HCT116 (cell line): ENCODE results near the gene DDX28. TPM values are rescaled to one million over a fixed set of nuclear protein-coding genes. Genes with fewer than 3 reads are reported as not detected.

Source experiments
- ATAC-seq: fragments of 200-7000 bp; cut with Tn5 transposase; 2 replicates; pipeline ENCODE4 v1.9.1; 2020; ENCODE audit warnings: mild to moderate bottlenecking, moderate library complexity
- BruUV-seq: library from RNA; stranded (reverse); fragments of 400-500 nt; replicated peaks from 2 replicates; lab custom pipeline; 2021; lab: Mats Ljungman, UMichigan
- CTCF ChIA-PET: fragments of 300-600 bp; sonication (Branson Sonifier 250); formaldehyde crosslinking; loops from one replicate; lab custom pipeline; 2021; ENCODE audit warnings: antibody characterized with exemption; lab: Charles Lee
- POLR2A ChIA-PET: fragments of 300-600, 350-600 bp; sonication (Branson Sonifier 250); formaldehyde crosslinking; loops from one replicate; lab custom pipeline; 2021; ENCODE audit warnings: antibody characterized with exemption; lab: Charles Lee
- RAD21 ChIA-PET, 2 experiments: fragments of 300-600 bp; sonication (Branson Sonifier 250); formaldehyde crosslinking; loops; one replicate each; lab custom pipeline; 2023; ENCODE audit warnings: low total read pairs in 2 of 2; ENCODE audit not compliant: uncharacterized antibody in 2 of 2, unreplicated experiment in 2 of 2, low non-redundant PET in 1 of 2; lab: Charles Lee
- DNase-seq: peaks from one replicate; pipeline ENCODE4 v3.0.0-alpha.2; 2010; ENCODE audit warnings: low read depth, low spot score
- H2AFZ ChIP-seq: fragments of 200-600 bp; shearing (Covaris generic), sonication (generic); 2 replicates; pipeline ENCODE4 v1.6.1; 2017; ENCODE audit warnings: low read depth, mixed run types, mixed read lengths, antibody characterized with exemption, low read length; ENCODE audit not compliant: poor library complexity, severe bottlenecking
- H3K27ac ChIP-seq: 2 replicates; pipeline ENCODE4 v1.5.1; 2012; ENCODE audit warnings: low read depth, low read length
- H3K27me3 ChIP-seq: fragments of 200-600 bp; sonication (generic); 2 replicates; pipeline ENCODE4 v1.6.1; 2016; ENCODE audit warnings: mixed run types, low read length, mixed read lengths; ENCODE audit not compliant: insufficient read depth
- H3K36me3 ChIP-seq, 2 experiments: fragments of 200-500 bp in 1 of 2; fragments of 200-600 bp in 1 of 2; sonication (Bioruptor generic) in 1 of 2; sonication (generic) in 1 of 2; 2 replicates each; pipeline versions ENCODE4 v1.5.1 to v1.6.1; 2014 to 2016; ENCODE audit warnings: low read length in 2 of 2, inconsistent platforms in 1 of 2, mixed read lengths in 1 of 2, mixed run types in 1 of 2; ENCODE audit not compliant: insufficient read depth in 2 of 2, control insufficient read depth in 1 of 2
- H3K4me1 ChIP-seq, 2 experiments: fragments of 200-600 bp in 1 of 2; sonication (generic) in 1 of 2; 2 replicates each; pipeline versions ENCODE4 v1.5.1 to v1.6.1; 2012 to 2017; ENCODE audit warnings: low read length in 2 of 2, inconsistent platforms in 1 of 2, mild to moderate bottlenecking in 1 of 2, mixed read lengths in 1 of 2, mixed run types in 1 of 2, moderate library complexity in 1 of 2; ENCODE audit not compliant: insufficient read depth in 2 of 2, control insufficient read depth in 1 of 2
- H3K4me2 ChIP-seq: fragments of 200-600 bp; sonication (generic); 2 replicates; pipeline ENCODE4 v1.6.1; 2017; ENCODE audit warnings: mixed run types, low read length, mixed read lengths
- H3K4me3 ChIP-seq, 2 experiments: fragments of 200-600 bp in 1 of 2; sonication (generic) in 1 of 2; replicated peaks in 1 of 2; 2 replicates each; pipeline ENCODE4 v1.5.1; 2011 to 2016; ENCODE audit warnings: low read length in 2 of 2, control low read depth in 1 of 2, low read depth in 1 of 2, mild to moderate bottlenecking in 1 of 2, mixed read lengths in 1 of 2, mixed run types in 1 of 2
- H3K79me2 ChIP-seq: fragments of 200-600 bp; sonication (generic); 2 replicates; pipeline ENCODE4 v1.6.1; 2017; ENCODE audit warnings: mild to moderate bottlenecking, mixed run types, low read length, moderate library complexity, mixed read lengths; ENCODE audit not compliant: insufficient read depth
- H3K9ac ChIP-seq: fragments of 200-600 bp; sonication (generic); 2 replicates; pipeline ENCODE4 v1.6.1; 2016; ENCODE audit warnings: low read length, mixed read lengths
- H3K9me2 ChIP-seq: fragments of 200-600 bp; sonication (generic), shearing (Covaris generic); 2 replicates; pipeline ENCODE4 v1.6.1; 2017; ENCODE audit warnings: mixed run types, mild to moderate bottlenecking, moderate library complexity; ENCODE audit not compliant: insufficient read depth
- H3K9me3 ChIP-seq, 2 experiments: fragments of 200-500 bp in 1 of 2; fragments of 200-600 bp in 1 of 2; sonication (Bioruptor generic) in 1 of 2; sonication (generic) in 1 of 2; 2 replicates each; pipeline ENCODE4 v1.6.1; 2014 to 2017; ENCODE audit warnings: low read length in 2 of 2, mixed read lengths in 2 of 2, inconsistent platforms in 1 of 2, low read depth in 1 of 2, mild to moderate bottlenecking in 1 of 2, mixed run types in 1 of 2, moderate library complexity in 1 of 2; ENCODE audit not compliant: control insufficient read depth in 1 of 2, insufficient read depth in 1 of 2
- H4K20me1 ChIP-seq: fragments of 200-600 bp; sonication (generic), shearing (Covaris generic); 2 replicates; pipeline ENCODE4 v1.6.1; 2017; ENCODE audit warnings: mixed run types, mild to moderate bottlenecking, moderate library complexity; ENCODE audit not compliant: insufficient read depth
- CBX3 ChIP-seq: IDR thresholded peaks from 2 replicates; pipeline ENCODE4 v1.6.1; 2012; ENCODE audit warnings: low read depth
- CEBPB ChIP-seq: IDR thresholded peaks from 2 replicates; pipeline ENCODE4 v1.6.1; 2012; ENCODE audit warnings: low read depth
- EGR1 ChIP-seq: IDR thresholded peaks from 2 replicates; pipeline ENCODE4 v1.6.1; 2012; ENCODE audit warnings: low read depth
- ELF1 ChIP-seq: IDR thresholded peaks from 2 replicates; pipeline ENCODE4 v1.6.1; 2012; ENCODE audit warnings: low read depth, borderline replicate concordance
- EZH2 ChIP-seq: fragments of 200-600 bp; sonication (generic); IDR thresholded peaks from 2 replicates; pipeline ENCODE4 v1.6.1; 2017; ENCODE audit warnings: antibody characterized with exemption, mixed run types
- EZH2phosphoT487 ChIP-seq: fragments of 200-600 bp; IDR thresholded peaks from 2 replicates; pipeline ENCODE4 v1.6.1; 2018; ENCODE audit warnings: antibody characterized with exemption, borderline replicate concordance
- FOSL1 ChIP-seq: IDR thresholded peaks from 2 replicates; pipeline ENCODE4 v1.6.1; 2012; ENCODE audit warnings: low read depth
- JUND ChIP-seq: IDR thresholded peaks from 2 replicates; pipeline ENCODE4 v1.6.1; 2012
- POLR2A ChIP-seq: IDR thresholded peaks from 2 replicates; pipeline ENCODE4 v1.7.0; 2011; ENCODE audit warnings: borderline replicate concordance; ENCODE audit not compliant: insufficient read depth, insufficient read length; ENCODE audit errors: extremely low read depth
- POLR2AphosphoS5 ChIP-seq: IDR thresholded peaks from 2 replicates; pipeline ENCODE4 v1.6.1; 2011; ENCODE audit warnings: mild to moderate bottlenecking, low read depth, low read length, moderate library complexity
- SP1 ChIP-seq: IDR thresholded peaks from 2 replicates; pipeline ENCODE4 v1.6.1; 2012; ENCODE audit warnings: low read depth
- YY1 ChIP-seq: IDR thresholded peaks from 2 replicates; pipeline ENCODE4 v1.6.1; 2011; ENCODE audit warnings: low read length, low read depth, moderate library complexity, mild to moderate bottlenecking; ENCODE audit not compliant: insufficient replicate concordance; ENCODE audit errors: extremely low read depth
- ZFX ChIP-seq: fragments of 450-650 bp; IDR thresholded peaks from 2 replicates; pipeline ENCODE4 v1.6.1; 2017
- ZNF274 ChIP-seq: fragments of 200-500 bp; sonication (Bioruptor generic); IDR thresholded peaks from 2 replicates; pipeline ENCODE4 v1.6.1; 2014; ENCODE audit warnings: mild to moderate bottlenecking, low read depth, low read length, inconsistent platforms
- intact Hi-C: fragments of 100-400 bp; cut with micrococcal nuclease; formaldehyde crosslinking; loops from 2 replicates; pipeline ENCODE4 v1.10.0; 2022
- total RNA-seq: library from RNA; stranded (reverse); gene quantifications from one replicate; pipeline ENCODE4 v1.2.1, GENCODE V29; 2021; ENCODE audit not compliant: unreplicated experiment
- TF ChIP-seq, protein P1 (sequence below): IDR thresholded peaks from 2 replicates; pipeline ENCODE4 v1.6.1; 2012; ENCODE audit warnings: low read depth
- TF ChIP-seq, protein P2 (sequence below): IDR thresholded peaks from 2 replicates; pipeline ENCODE4 v1.6.1; 2011; ENCODE audit warnings: mild to moderate bottlenecking, low read length, moderate library complexity; ENCODE audit not compliant: insufficient replicate concordance; ENCODE audit errors: extremely low read depth
- TF ChIP-seq, protein P3 (sequence below): IDR thresholded peaks from 2 replicates; pipeline ENCODE4 v1.6.1; 2012
- TF ChIP-seq, protein P4 (sequence below): IDR thresholded peaks from 2 replicates; pipeline ENCODE4 v1.6.1; 2012
- TF ChIP-seq, protein P5 (sequence below), 3 experiments: fragments of 200-600 bp in 1 of 3; sonication (generic) in 1 of 3; IDR thresholded peaks in 2 of 3; conservative IDR thresholded peaks in 1 of 3; 2 replicates each; pipeline ENCODE4 v1.5.1; 2012 to 2017; ENCODE audit warnings: low read depth in 2 of 3, low read length in 2 of 3, antibody characterized with exemption in 1 of 3, borderline replicate concordance in 1 of 3, control low read depth in 1 of 3, mild to moderate bottlenecking in 1 of 3, mixed read lengths in 1 of 3, mixed run types in 1 of 3, moderate library complexity in 1 of 3; ENCODE audit not compliant: insufficient read depth in 1 of 3

Gene DDX28
- total RNA-seq, 1 experiment from 2014 or later: 13.8 TPM

DNA sequence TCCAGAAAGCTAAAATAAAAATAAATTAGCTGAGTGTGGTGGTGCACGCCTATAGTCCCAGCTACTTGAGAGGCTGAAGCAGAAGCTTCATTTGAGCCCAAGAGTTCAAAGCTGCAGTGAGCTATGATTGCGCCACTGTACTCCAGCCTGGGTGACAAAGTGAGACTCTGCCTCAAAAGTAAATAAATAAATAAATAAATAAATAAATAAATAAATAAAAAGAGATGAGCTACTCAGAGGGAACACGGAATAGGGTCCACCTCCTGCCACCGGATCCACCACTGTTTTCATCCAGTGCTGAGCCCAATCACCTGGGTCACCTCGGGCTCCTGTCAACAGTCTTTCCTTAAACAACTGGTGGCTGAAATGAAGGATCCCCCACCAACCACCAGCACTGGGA is 36.1 kb downstream of the DDX28 start:
- H3K9me3 ChIP-seq: no peaks in the 10 kb centered on the region
- H3K4me1 ChIP-seq: no peaks in the 10 kb centered on the region
- no TSS peak for BruUV-seq
- no peaks in the 10 kb centered on the region for H3K9me2 ChIP-seq
- DNase-seq (no peak), ATAC-seq (no peak)
- ChIA-PET CTCF (interaction anchor here (0.6 kb wide), 1 partner anchor 54 kb away, joined by 3 read pairs; no protein-coding TSS in a partner anchor), POLR2A (no interaction called here), RAD21 (no interaction called here)
- intact Hi-C loops: no loop called here
- no peaks in the 10 kb centered on the region for H3K27me3 ChIP-seq
- H2AFZ ChIP-seq: no peak overlapping the region
- H3K9ac ChIP-seq: no peak overlapping the region
- H3K4me2 ChIP-seq: no peak overlapping the region
- no peak overlapping the region for H3K27ac ChIP-seq
- TF ChIP-seq POLR2A (no peak), EZH2phosphoT487 (no peak), ELF1 (no peak), FOSL1 (no peak), ZFX (no peak), CEBPB (no peak), EZH2 (no peak), ZNF274 (no peak), YY1 (no peak), SP1 (no peak), POLR2AphosphoS5 (no peak), EGR1 (no peak), CBX3 (no peak), JUND (no peak)
- TF ChIP-seq, protein P1, sequence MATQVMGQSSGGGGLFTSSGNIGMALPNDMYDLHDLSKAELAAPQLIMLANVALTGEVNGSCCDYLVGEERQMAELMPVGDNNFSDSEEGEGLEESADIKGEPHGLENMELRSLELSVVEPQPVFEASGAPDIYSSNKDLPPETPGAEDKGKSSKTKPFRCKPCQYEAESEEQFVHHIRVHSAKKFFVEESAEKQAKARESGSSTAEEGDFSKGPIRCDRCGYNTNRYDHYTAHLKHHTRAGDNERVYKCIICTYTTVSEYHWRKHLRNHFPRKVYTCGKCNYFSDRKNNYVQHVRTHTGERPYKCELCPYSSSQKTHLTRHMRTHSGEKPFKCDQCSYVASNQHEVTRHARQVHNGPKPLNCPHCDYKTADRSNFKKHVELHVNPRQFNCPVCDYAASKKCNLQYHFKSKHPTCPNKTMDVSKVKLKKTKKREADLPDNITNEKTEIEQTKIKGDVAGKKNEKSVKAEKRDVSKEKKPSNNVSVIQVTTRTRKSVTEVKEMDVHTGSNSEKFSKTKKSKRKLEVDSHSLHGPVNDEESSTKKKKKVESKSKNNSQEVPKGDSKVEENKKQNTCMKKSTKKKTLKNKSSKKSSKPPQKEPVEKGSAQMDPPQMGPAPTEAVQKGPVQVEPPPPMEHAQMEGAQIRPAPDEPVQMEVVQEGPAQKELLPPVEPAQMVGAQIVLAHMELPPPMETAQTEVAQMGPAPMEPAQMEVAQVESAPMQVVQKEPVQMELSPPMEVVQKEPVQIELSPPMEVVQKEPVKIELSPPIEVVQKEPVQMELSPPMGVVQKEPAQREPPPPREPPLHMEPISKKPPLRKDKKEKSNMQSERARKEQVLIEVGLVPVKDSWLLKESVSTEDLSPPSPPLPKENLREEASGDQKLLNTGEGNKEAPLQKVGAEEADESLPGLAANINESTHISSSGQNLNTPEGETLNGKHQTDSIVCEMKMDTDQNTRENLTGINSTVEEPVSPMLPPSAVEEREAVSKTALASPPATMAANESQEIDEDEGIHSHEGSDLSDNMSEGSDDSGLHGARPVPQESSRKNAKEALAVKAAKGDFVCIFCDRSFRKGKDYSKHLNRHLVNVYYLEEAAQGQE: no peak
- TF ChIP-seq, protein P2, sequence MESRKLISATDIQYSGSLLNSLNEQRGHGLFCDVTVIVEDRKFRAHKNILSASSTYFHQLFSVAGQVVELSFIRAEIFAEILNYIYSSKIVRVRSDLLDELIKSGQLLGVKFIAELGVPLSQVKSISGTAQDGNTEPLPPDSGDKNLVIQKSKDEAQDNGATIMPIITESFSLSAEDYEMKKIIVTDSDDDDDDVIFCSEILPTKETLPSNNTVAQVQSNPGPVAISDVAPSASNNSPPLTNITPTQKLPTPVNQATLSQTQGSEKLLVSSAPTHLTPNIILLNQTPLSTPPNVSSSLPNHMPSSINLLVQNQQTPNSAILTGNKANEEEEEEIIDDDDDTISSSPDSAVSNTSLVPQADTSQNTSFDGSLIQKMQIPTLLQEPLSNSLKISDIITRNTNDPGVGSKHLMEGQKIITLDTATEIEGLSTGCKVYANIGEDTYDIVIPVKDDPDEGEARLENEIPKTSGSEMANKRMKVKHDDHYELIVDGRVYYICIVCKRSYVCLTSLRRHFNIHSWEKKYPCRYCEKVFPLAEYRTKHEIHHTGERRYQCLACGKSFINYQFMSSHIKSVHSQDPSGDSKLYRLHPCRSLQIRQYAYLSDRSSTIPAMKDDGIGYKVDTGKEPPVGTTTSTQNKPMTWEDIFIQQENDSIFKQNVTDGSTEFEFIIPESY: no peak
- TF ChIP-seq, protein P3, sequence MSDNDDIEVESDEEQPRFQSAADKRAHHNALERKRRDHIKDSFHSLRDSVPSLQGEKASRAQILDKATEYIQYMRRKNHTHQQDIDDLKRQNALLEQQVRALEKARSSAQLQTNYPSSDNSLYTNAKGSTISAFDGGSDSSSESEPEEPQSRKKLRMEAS: no peak
- TF ChIP-seq, protein P4, sequence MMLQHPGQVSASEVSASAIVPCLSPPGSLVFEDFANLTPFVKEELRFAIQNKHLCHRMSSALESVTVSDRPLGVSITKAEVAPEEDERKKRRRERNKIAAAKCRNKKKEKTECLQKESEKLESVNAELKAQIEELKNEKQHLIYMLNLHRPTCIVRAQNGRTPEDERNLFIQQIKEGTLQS: no peak
- TF ChIP-seq, protein P5, sequence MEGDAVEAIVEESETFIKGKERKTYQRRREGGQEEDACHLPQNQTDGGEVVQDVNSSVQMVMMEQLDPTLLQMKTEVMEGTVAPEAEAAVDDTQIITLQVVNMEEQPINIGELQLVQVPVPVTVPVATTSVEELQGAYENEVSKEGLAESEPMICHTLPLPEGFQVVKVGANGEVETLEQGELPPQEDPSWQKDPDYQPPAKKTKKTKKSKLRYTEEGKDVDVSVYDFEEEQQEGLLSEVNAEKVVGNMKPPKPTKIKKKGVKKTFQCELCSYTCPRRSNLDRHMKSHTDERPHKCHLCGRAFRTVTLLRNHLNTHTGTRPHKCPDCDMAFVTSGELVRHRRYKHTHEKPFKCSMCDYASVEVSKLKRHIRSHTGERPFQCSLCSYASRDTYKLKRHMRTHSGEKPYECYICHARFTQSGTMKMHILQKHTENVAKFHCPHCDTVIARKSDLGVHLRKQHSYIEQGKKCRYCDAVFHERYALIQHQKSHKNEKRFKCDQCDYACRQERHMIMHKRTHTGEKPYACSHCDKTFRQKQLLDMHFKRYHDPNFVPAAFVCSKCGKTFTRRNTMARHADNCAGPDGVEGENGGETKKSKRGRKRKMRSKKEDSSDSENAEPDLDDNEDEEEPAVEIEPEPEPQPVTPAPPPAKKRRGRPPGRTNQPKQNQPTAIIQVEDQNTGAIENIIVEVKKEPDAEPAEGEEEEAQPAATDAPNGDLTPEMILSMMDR (IDR thresholded peaks at IDR 0.05 in 2 of 3, conservative IDR thresholded peaks at IDR 0.05 in 1 of 3; ENCODE audit: borderline replicate concordance in 1 of 3, insufficient read depth in 1 of 3, low read depth in 2 of 3, low read length in 2 of 3): no peak
- no peak overlapping the region for H3K4me3 ChIP-seq
- H3K79me2 ChIP-seq: no peaks in the 10 kb centered on the region
- no peaks in the 10 kb centered on the region for H3K36me3 ChIP-seq
- no peaks in the 10 kb centered on the region for H4K20me1 ChIP-seq
